SK-N-SH (cell line): ENCODE results near the gene TMEM97. TPM values are rescaled to one million over a fixed set of nuclear protein-coding genes. Genes with fewer than 3 reads are reported as not detected.

Experiments
- CTCF ChIA-PET: fragments of 300-600, 350-600 bp; formaldehyde crosslinking; extraction: SDS; loops from one replicate; lab custom pipeline; 2021; lab: Yijun Ruan, JAX
- POLR2A ChIA-PET: fragments of 350-600 bp; sonication (Branson Sonifier 250); formaldehyde crosslinking; extraction: SDS; loops from one replicate; lab custom pipeline; 2020; ENCODE audit warnings: antibody characterized with exemption, inconsistent platforms; lab: Yijun Ruan, JAX
- DNase-seq: peaks from one replicate; pipeline ENCODE4 v3.0.0; 2012
- H2AFZ ChIP-seq: fragments of 200-600 bp; sonication (generic); 2 replicates; pipeline ENCODE4 v1.8.1; 2016; ENCODE audit warnings: antibody characterized with exemption, mild to moderate bottlenecking, low read depth
- H3F3A ChIP-seq: fragments of 200-600 bp; sonication (generic); replicated peaks from 2 replicates; pipeline ENCODE3; 2016; ENCODE audit warnings: antibody characterized with exemption, mild to moderate bottlenecking; ENCODE audit not compliant: insufficient read depth
- H3K27ac ChIP-seq, 2 experiments: fragments of 200-500 bp in 1 of 2; fragments of 200-600 bp in 1 of 2; sonication (Bioruptor generic) in 1 of 2; sonication (generic), shearing (Covaris generic) in 1 of 2; 2 replicates each; pipeline versions ENCODE4 v1.5.1 to v1.6.1; 2014 to 2016; ENCODE audit warnings: low read depth in 2 of 2, inconsistent platforms in 1 of 2, low read length in 1 of 2, mild to moderate bottlenecking in 1 of 2, mixed read lengths in 1 of 2
- H3K27me3 ChIP-seq: fragments of 200-600 bp; sonication (generic), shearing (Covaris generic); 2 replicates; pipeline ENCODE4 v1.6.1; 2016; ENCODE audit warnings: mixed run types; ENCODE audit not compliant: insufficient read depth
- H3K36me3 ChIP-seq, 2 experiments: fragments of 200-500 bp in 1 of 2; fragments of 200-600 bp in 1 of 2; sonication (Bioruptor generic) in 1 of 2; sonication (generic) in 1 of 2; replicated peaks in 1 of 2; 2 replicates each; pipeline versions ENCODE3 to v1.5.1; 2014 to 2016; ENCODE audit warnings: low read length in 1 of 2, mild to moderate bottlenecking in 1 of 2; ENCODE audit not compliant: insufficient read depth in 2 of 2, control insufficient read depth in 1 of 2
- H3K4me1 ChIP-seq, 2 experiments: fragments of 200-500 bp in 1 of 2; fragments of 200-600 bp in 1 of 2; sonication (Bioruptor generic) in 1 of 2; sonication (generic), shearing (Covaris generic) in 1 of 2; 2 replicates each; pipeline versions ENCODE4 v1.5.1 to v1.6.1; 2014 to 2016; ENCODE audit warnings: low read depth in 1 of 2, low read length in 1 of 2, mixed run types in 1 of 2; ENCODE audit not compliant: insufficient read depth in 2 of 2, control insufficient read depth in 1 of 2
- H3K4me2 ChIP-seq: fragments of 200-600 bp; sonication (generic), shearing (Covaris generic); 2 replicates; pipeline ENCODE4 v1.6.1; 2017; ENCODE audit warnings: mixed run types
- H3K4me3 ChIP-seq, 2 experiments: fragments of 200-500 bp in 1 of 2; fragments of 200-600 bp in 1 of 2; sonication (Bioruptor generic) in 1 of 2; sonication (generic), shearing (Covaris generic) in 1 of 2; 2 replicates each; pipeline versions ENCODE4 v1.5.1 to v1.8.1; 2014 to 2016; ENCODE audit warnings: low read depth in 2 of 2, inconsistent platforms in 1 of 2, low read length in 1 of 2, mild to moderate bottlenecking in 1 of 2, mixed read lengths in 1 of 2, moderate library complexity in 1 of 2
- H3K79me2 ChIP-seq: fragments of 200-600 bp; sonication (generic); 2 replicates; pipeline ENCODE4 v1.8.1; 2017; ENCODE audit warnings: mild to moderate bottlenecking; ENCODE audit not compliant: insufficient read depth
- H3K9ac ChIP-seq: fragments of 200-600 bp; sonication (generic); 2 replicates; pipeline ENCODE4 v1.6.1; 2017; ENCODE audit warnings: mixed run types
- H3K9me2 ChIP-seq: fragments of 200-600 bp; sonication (generic); 2 replicates; pipeline ENCODE4 v1.6.1; 2017; ENCODE audit warnings: mixed run types
- H3K9me3 ChIP-seq: fragments of 200-600 bp; sonication (generic); 2 replicates; pipeline ENCODE4 v1.6.1; 2017; ENCODE audit warnings: mixed run types, mild to moderate bottlenecking, moderate library complexity
- H4K20me1 ChIP-seq: fragments of 200-600 bp; sonication (generic); 2 replicates; pipeline ENCODE4 v1.6.1; 2017; ENCODE audit warnings: mild to moderate bottlenecking, mixed run types; ENCODE audit not compliant: insufficient read depth
- FOXJ3 ChIP-seq: sonication (generic); formaldehyde crosslinking; IDR thresholded peaks from 2 replicates; pipeline ENCODE4 v1.5.1; 2020; ENCODE audit warnings: mild to moderate bottlenecking, missing genetic modification reagents
- GATA2 ChIP-seq: sonication (generic); formaldehyde crosslinking; IDR thresholded peaks from 2 replicates; pipeline ENCODE4 v1.5.0; 2020; ENCODE audit warnings: mild to moderate bottlenecking, missing genetic modification reagents
- JUND ChIP-seq: IDR thresholded peaks from 2 replicates; pipeline ENCODE4 v1.4.0; 2012
- MXI1 ChIP-seq: IDR thresholded peaks from 2 replicates; pipeline ENCODE4 v1.6.1; 2012; ENCODE audit warnings: mild to moderate bottlenecking, low read depth, low read length, improper control_type of control experiment
- NFIC ChIP-seq: IDR thresholded peaks from 2 replicates; pipeline ENCODE4 v1.4.0; 2012; ENCODE audit warnings: borderline replicate concordance
- NRF1 ChIP-seq: IDR thresholded peaks from 2 replicates; pipeline ENCODE4 v1.6.1; 2012; ENCODE audit warnings: low read depth, mild to moderate bottlenecking, low read length
- PBX3 ChIP-seq: IDR thresholded peaks from 2 replicates; pipeline ENCODE4; 2012
- RXRA ChIP-seq: IDR thresholded peaks from 2 replicates; pipeline ENCODE4 v1.4.0; 2012; ENCODE audit warnings: low read depth, mild to moderate bottlenecking, borderline replicate concordance
- SIN3A ChIP-seq: IDR thresholded peaks from 2 replicates; pipeline ENCODE4 v1.6.1; 2012; ENCODE audit warnings: low read depth, mild to moderate bottlenecking, low read length, moderate library complexity, borderline replicate concordance
- TAF1 ChIP-seq: IDR thresholded peaks from 2 replicates; pipeline ENCODE4 v1.6.1; 2012; ENCODE audit warnings: low read depth, mild to moderate bottlenecking, low read length, moderate library complexity, borderline replicate concordance
- TCF12 ChIP-seq: IDR thresholded peaks from 2 replicates; pipeline ENCODE4 v1.4.0; 2012
- YY1 ChIP-seq: IDR thresholded peaks from 2 replicates; pipeline ENCODE4 v1.4.0; 2012; ENCODE audit warnings: low read depth, mild to moderate bottlenecking
- WGBS: methylation state at CpG from one replicate; pipeline ENCODE4 v1.1.6; 2017; ENCODE audit warnings: low lambda C conversion rate; 5-methylcytosine and 5-hydroxymethylcytosine counted together
- polyA plus RNA-seq, 3 experiments: library from polyadenylated mRNA; depleted of rRNA; stranded (reverse); fragments of >200 nt; gene quantifications; 2 replicates each; pipeline ENCODE4 v1.2.3, GENCODE V29; 2012
- TF ChIP-seq, protein P1 (sequence below): fragments of 200-600 bp; sonication (generic); IDR thresholded peaks from 2 replicates; pipeline ENCODE4 v1.6.1; 2017; ENCODE audit warnings: antibody characterized with exemption, mild to moderate bottlenecking, moderate library complexity
- TF ChIP-seq, protein P2 (sequence below): IDR thresholded peaks from 2 replicates; pipeline ENCODE4 v1.4.0; 2012; ENCODE audit warnings: low read depth, borderline replicate concordance

The TMEM97 gene
- polyA plus RNA-seq, 1 of the 3 experiments (the other 2 are of a cell fraction): 8.6 TPM

GRCh38 chr17:28333083-28333746 lies 14.2 kb downstream of the TMEM97 start:
- no peaks in the 10 kb centered on the region for H3K9me3 ChIP-seq
- POLR2A ChIA-PET: no interaction called here

GRCh38 chr17:28334171-28334570 lies 15.2 kb downstream of the TMEM97 start:
- H2AFZ ChIP-seq: no peak overlapping the region
- H3K79me2 ChIP-seq: peaks cover 76% of the 10 kb centered on the region
- peaks cover 24% of the 10 kb centered on the region; the same call in 1 of the 2 replicates for H4K20me1 ChIP-seq
- WGBS: 32% methylated on average over 6 of the region's 6 CpGs
- H3F3A ChIP-seq: peaks cover 19% of the 10 kb centered on the region
- peak overlapping the region in 1 of 2 experiments; percentile 85; a peak in 1 of 4 replicates for H3K27ac ChIP-seq
- H3K4me1 ChIP-seq: peaks cover 11 to 21% of the 10 kb centered on the region in 2 experiments; a peak in 3 of 4 replicates
- TF ChIP-seq TAF1: no peak
- TF ChIP-seq NFIC: no peak
- no peak for TF ChIP-seq FOXJ3 (CRISPR knock-in tag)
- no peak for TF ChIP-seq TCF12
- TF ChIP-seq, protein P1, sequence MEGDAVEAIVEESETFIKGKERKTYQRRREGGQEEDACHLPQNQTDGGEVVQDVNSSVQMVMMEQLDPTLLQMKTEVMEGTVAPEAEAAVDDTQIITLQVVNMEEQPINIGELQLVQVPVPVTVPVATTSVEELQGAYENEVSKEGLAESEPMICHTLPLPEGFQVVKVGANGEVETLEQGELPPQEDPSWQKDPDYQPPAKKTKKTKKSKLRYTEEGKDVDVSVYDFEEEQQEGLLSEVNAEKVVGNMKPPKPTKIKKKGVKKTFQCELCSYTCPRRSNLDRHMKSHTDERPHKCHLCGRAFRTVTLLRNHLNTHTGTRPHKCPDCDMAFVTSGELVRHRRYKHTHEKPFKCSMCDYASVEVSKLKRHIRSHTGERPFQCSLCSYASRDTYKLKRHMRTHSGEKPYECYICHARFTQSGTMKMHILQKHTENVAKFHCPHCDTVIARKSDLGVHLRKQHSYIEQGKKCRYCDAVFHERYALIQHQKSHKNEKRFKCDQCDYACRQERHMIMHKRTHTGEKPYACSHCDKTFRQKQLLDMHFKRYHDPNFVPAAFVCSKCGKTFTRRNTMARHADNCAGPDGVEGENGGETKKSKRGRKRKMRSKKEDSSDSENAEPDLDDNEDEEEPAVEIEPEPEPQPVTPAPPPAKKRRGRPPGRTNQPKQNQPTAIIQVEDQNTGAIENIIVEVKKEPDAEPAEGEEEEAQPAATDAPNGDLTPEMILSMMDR: no peak
- no peak for TF ChIP-seq PBX3
- no peak for TF ChIP-seq MXI1
- no peak for TF ChIP-seq GATA2
- TF ChIP-seq SIN3A: no peak
- peak overlapping the region; percentile 82 for H3K9ac ChIP-seq
- H3K27me3 ChIP-seq: no peaks in the 10 kb centered on the region
- CTCF ChIA-PET: interaction anchor here (1.5 to 3.8 kb wide), 3 partner anchors 14 to 441 kb away, joined by 3 to 19 read pairs (median 4); partner anchors contain the start of gene LYRM9
- H3K36me3 ChIP-seq: peaks cover 7 to 27% of the 10 kb centered on the region in 2 experiments
- no peaks in the 10 kb centered on the region for H3K9me2 ChIP-seq
- no peaks in the 10 kb centered on the region for H3K9me3 ChIP-seq
- no peak for DNase-seq
- H3K4me3 ChIP-seq: peak overlapping the region; percentile 78 to 91
- POLR2A ChIA-PET: interaction anchor here (1.9 kb wide), 1 partner anchor 15 kb away, joined by 10 read pairs; no protein-coding TSS in a partner anchor
- H3K4me2 ChIP-seq: peak overlapping the region; percentile 87

More at GRCh38 chr17:28333083-28333746, 14.2 kb downstream of the TMEM97 start:
- peaks cover 17 to 36% of the 10 kb centered on the region in 2 experiments for H3K36me3 ChIP-seq
- TF ChIP-seq GATA2 (no peak), YY1 (no peak), FOXJ3 (CRISPR knock-in tag) (no peak), NRF1 (no peak), JUND (no peak), RXRA (no peak)
- TF ChIP-seq, protein P2, sequence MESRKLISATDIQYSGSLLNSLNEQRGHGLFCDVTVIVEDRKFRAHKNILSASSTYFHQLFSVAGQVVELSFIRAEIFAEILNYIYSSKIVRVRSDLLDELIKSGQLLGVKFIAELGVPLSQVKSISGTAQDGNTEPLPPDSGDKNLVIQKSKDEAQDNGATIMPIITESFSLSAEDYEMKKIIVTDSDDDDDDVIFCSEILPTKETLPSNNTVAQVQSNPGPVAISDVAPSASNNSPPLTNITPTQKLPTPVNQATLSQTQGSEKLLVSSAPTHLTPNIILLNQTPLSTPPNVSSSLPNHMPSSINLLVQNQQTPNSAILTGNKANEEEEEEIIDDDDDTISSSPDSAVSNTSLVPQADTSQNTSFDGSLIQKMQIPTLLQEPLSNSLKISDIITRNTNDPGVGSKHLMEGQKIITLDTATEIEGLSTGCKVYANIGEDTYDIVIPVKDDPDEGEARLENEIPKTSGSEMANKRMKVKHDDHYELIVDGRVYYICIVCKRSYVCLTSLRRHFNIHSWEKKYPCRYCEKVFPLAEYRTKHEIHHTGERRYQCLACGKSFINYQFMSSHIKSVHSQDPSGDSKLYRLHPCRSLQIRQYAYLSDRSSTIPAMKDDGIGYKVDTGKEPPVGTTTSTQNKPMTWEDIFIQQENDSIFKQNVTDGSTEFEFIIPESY: no peak
- H4K20me1 ChIP-seq: peaks cover 16% of the 10 kb centered on the region; the same call in 1 of the 2 replicates
- H3K27ac ChIP-seq: no peak overlapping the region
- H3K4me2 ChIP-seq: peak overlapping the region; percentile 87
- peaks cover 11 to 21% of the 10 kb centered on the region in 2 experiments; a peak in 3 of 4 replicates for H3K4me1 ChIP-seq
- WGBS: 55% methylated on average over 1 of the region's 1 CpG
- no peak overlapping the region for H2AFZ ChIP-seq
- CTCF ChIA-PET: interaction anchor here (1.2 to 3.8 kb wide), 2 partner anchors 13 to 15 kb away, joined by 3 to 19 read pairs; no protein-coding TSS in a partner anchor
- H3F3A ChIP-seq: peaks cover 12% of the 10 kb centered on the region
- DNase-seq: no peak
- peaks cover 67% of the 10 kb centered on the region for H3K79me2 ChIP-seq
- 0 out of 2 replicates have a peak overlapping the region, but pooled peaks have one; percentile 82 for H3K9ac ChIP-seq
- no peaks in the 10 kb centered on the region for H3K27me3 ChIP-seq
- H3K4me3 ChIP-seq: no peak overlapping the region; a peak in 1 of 4 replicates
- no peaks in the 10 kb centered on the region for H3K9me2 ChIP-seq
